Lower leg skin (tissue), 4 donors: Measurements from ENCODE around the gene NBEA. TPM values are rescaled to one million over a fixed set of nuclear protein-coding genes. Genes with fewer than 3 reads are reported as not detected.

Experiments used
- DNase-seq, 2 donors: peaks; one replicate each; pipeline ENCODE4 v3.0.0-alpha.2; 2019; ENCODE audit warnings: low spot score in 2 of 2
- H3K4me3 ChIP-seq: fragments of 200-600 bp; sonication (generic); 2 replicates; pipeline ENCODE4 v1.5.1; 2017; ENCODE audit warnings: mild to moderate bottlenecking, low read depth; ENCODE audit not compliant: poor library complexity, severe bottlenecking
- POLR2A ChIP-seq, 2 donors: fragments of 450-650 bp; IDR thresholded peaks; one replicate each; pipeline ENCODE4 v1.6.1; 2016 to 2017; ENCODE audit warnings: antibody characterized with exemption in 2 of 2, mild to moderate bottlenecking in 1 of 2, moderate library complexity in 1 of 2
- WGBS, 2 donors: methylation state at CpG; one replicate each; pipeline ENCODE4 v1.1.5; 2018; 5-methylcytosine and 5-hydroxymethylcytosine counted together
- intact Hi-C: fragments of 100-400 bp; cut with DNase I; formaldehyde crosslinking; loops from one replicate; pipeline ENCODE4 v1.15.0; 2023; ENCODE audit warnings: low total_unique reads
- total RNA-seq, 4 donors: library from RNA; depleted of rRNA; stranded (reverse); fragments of >200 nt; gene quantifications; one replicate each; pipeline ENCODE4 v1.1.0, GENCODE V29; 2016
- TF ChIP-seq, protein P1 (sequence below), 3 donors: fragments of 450-650 bp; IDR thresholded peaks; one replicate each; pipeline ENCODE4 v1.5.1; 2016; ENCODE audit warnings: antibody characterized with exemption in 3 of 3, mild to moderate bottlenecking in 3 of 3, moderate library complexity in 2 of 3

NBEA gene
- total RNA-seq, 4 donors from 2014 or later = 1.5 to 4.5 (median 3.7) TPM

DNA sequence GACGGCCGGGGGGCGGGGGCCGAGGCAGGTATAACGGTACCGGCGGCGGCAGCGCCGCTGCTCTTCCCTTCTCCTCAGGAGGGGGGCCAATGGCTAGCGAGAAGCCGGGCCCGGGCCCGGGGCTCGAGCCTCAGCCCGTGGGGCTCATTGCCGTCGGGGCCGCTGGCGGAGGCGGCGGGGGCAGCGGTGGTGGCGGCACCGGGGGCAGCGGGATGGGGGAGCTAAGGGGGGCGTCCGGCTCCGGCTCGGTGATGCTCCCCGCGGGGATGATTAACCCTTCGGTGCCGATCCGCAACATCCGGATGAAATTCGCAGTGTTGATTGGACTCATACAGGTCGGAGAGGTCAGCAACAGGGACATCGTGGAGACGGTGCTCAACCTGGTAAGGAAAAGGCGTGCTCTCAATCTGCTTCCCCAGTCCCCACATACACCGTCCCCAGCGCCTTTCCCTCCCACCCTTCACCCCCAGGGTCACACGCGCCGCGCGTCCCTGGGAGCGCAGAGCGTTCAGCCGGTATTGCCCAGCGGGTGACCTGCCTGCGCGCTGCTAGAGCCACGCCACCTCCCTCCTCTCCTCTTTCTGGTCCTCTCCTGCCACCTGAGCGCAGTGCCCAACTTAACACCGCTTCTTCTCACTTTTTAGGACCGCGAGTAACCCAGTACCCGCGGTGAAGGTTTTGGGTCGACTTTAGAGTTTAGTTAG lies 814 bp downstream of the NBEA start:
- peak overlapping the region; percentile 68 for H3K4me3 ChIP-seq
- DNase-seq = peak in 1 of 2 donors; percentile 84
- intact Hi-C loops = no loop called here
- WGBS, 2 donors = 2% methylated on average over 30 to 43 of the region's 62 CpGs
- TF ChIP-seq, protein P1, sequence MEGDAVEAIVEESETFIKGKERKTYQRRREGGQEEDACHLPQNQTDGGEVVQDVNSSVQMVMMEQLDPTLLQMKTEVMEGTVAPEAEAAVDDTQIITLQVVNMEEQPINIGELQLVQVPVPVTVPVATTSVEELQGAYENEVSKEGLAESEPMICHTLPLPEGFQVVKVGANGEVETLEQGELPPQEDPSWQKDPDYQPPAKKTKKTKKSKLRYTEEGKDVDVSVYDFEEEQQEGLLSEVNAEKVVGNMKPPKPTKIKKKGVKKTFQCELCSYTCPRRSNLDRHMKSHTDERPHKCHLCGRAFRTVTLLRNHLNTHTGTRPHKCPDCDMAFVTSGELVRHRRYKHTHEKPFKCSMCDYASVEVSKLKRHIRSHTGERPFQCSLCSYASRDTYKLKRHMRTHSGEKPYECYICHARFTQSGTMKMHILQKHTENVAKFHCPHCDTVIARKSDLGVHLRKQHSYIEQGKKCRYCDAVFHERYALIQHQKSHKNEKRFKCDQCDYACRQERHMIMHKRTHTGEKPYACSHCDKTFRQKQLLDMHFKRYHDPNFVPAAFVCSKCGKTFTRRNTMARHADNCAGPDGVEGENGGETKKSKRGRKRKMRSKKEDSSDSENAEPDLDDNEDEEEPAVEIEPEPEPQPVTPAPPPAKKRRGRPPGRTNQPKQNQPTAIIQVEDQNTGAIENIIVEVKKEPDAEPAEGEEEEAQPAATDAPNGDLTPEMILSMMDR (IDR thresholded peaks at IDR 0.05) = no peak
- TF ChIP-seq POLR2A (IDR thresholded peaks at IDR 0.05) = no peak

DNA sequence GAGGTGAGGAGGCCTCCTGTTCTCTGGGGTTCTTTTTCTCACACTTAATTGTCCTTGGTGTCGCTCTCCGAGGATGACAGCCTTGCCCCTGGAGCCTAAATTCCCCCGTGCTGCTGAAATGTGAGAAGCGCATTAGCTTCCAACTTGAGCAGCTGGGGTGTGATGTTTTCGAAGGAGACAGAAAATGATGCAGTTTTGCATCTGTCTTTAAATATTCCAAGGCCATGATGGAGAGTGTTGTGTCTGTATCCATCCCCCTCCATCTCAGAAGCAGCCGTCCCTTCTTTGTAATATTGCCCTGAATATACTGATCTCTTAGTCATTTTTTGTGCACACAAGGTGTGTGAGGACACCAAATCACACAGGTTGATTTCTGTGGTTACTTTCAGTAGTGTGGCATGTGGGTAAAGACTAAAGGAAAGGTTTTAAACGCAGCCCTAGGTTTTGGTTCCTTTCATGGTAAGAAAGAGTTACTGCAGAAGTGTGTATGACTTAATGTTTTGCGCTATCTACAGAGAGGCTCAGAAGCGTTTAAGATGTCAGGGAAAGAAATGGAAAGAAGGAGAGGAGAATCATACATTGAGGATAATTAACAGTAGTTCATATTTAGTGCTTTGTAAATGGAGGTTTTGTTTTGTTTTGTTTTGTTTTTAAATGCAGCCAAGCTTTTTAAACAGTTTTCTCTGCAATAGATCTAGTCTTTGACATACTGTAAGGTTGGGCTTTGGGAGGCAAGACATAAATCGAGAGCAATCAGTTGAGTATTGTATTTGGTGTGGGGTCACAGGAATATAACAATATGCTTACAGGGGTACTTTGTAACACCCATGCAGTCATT lies 1.6 kb downstream of the NBEA start:
- intact Hi-C loops = no loop called here
- TF ChIP-seq, protein P1 (IDR thresholded peaks at IDR 0.05) = no peak
- TF ChIP-seq POLR2A (IDR thresholded peaks at IDR 0.05) = no peak
- no peak for DNase-seq
- H3K4me3 ChIP-seq = peak overlapping the region; percentile 68
- WGBS, 2 donors = 31 to 39% methylated on average over 10 of the region's 10 CpGs

DNA sequence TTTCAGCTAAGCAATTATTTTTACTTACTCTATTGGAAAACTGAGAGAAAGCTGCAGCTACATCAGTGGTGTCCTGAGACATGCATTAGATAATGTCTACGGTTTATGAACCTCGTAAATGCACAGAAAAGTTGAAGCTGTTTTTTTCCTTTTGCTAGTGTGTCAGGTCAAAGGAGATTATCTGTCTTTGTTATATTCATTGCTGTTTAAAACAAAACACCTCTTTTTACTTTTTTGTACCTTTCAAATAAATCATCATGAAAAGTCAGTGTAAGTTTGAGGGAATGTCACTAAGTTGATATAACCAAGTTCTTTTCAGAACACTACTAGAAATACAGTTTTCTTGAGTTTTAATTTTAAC lies 2.2 kb downstream of the NBEA start:
- 86 to 93% methylated on average over 2 of the region's 2 CpGs for WGBS, 2 donors
- H3K4me3 ChIP-seq = no peak overlapping the region
- intact Hi-C loops = no loop called here
- TF ChIP-seq, protein P1 (IDR thresholded peaks at IDR 0.05) = no peak
- TF ChIP-seq POLR2A (IDR thresholded peaks at IDR 0.05) = no peak
- DNase-seq = no peak

DNA sequence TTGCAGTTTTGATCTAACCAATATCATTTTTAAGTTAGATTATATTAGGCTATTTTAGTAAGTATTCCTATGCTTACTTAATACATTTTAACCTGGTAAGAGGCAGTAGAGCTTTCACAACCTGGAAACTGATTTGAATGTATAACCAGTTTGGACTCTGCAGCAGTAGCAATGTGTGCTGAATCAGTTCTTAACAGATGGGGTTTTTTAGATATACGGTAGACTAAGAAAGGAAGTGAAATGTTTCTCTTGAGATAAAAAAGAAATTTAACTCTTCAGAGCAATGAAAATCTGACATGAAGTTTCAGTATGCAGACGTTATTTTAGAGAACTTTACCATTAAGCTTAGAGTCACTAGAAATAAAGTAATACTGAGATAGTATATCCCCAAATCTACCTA lies 2.7 kb downstream of the NBEA start:
- intact Hi-C loops = no loop called here
- whole genome bisulfite sequencing, 2 donors = 42 to 47% methylated on average over 2 of the region's 2 CpGs
- TF ChIP-seq, protein P1 (IDR thresholded peaks at IDR 0.05) = no peak
- TF ChIP-seq POLR2A (IDR thresholded peaks at IDR 0.05) = no peak
- no peak overlapping the region for H3K4me3 ChIP-seq
- no peak for DNase-seq

DNA sequence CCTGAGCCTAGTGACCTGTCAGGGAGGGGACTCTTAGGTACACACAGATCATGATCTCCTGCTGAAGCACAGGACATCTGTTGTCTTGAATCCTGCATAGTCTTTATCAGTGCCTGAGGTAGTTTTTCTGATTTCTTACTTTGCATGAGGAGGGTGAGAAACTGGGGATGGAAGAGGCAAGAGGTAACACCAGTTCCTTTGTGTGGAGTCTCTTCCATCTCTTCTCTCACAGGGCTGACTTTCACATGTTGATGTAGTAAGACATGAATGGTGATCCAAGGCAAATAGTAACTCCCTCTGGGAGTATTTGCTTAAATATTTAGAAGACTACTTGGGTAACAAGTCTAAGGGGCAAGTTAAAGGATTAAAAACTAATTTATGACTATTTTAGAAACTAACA lies 9.5 kb downstream of the NBEA start:
- TF ChIP-seq, protein P1 (IDR thresholded peaks at IDR 0.05) = no peak
- TF ChIP-seq POLR2A (IDR thresholded peaks at IDR 0.05) = no peak
- no peak for DNase-seq
- intact Hi-C loops = no loop called here
- no peak overlapping the region for H3K4me3 ChIP-seq
